Lower lobe of right lung (tissue), 2 donors: Measurements from ENCODE around the gene ZFHX3. TPM values are rescaled to one million over a fixed set of nuclear protein-coding genes. Genes with fewer than 3 reads are reported as not detected.
A peak's percentile ranks its signal among the peaks of the same experiment; 100 is the strongest.

Experiments
- ATAC-seq, 2 donors: fragments of 200-7000 bp; cut with Tn5 transposase; one replicate each; pipeline ENCODE4 v1.9.1; 2020 to 2022; ENCODE audit warnings: mild to moderate bottlenecking in 2 of 2, moderate library complexity in 2 of 2
- DNase-seq: peaks from one replicate; pipeline ENCODE4 v3.0.0-alpha.2; 2020
- H3K27ac ChIP-seq: fragments of 200-600 bp; one replicate; pipeline ENCODE4 v1.8.0; 2022
- H3K27me3 ChIP-seq: fragments of 200-600 bp; one replicate; pipeline ENCODE4 v1.8.0; 2022; ENCODE audit warnings: low read depth
- H3K36me3 ChIP-seq: fragments of 200-600 bp; one replicate; pipeline ENCODE4 v1.8.0; 2022; ENCODE audit warnings: mild to moderate bottlenecking
- H3K4me1 ChIP-seq: fragments of 200-600 bp; one replicate; pipeline ENCODE4 v1.8.0; 2022
- H3K4me3 ChIP-seq: fragments of 200-600 bp; one replicate; pipeline ENCODE4 v1.8.0; 2022; ENCODE audit warnings: mild to moderate bottlenecking
- H3K9me3 ChIP-seq: fragments of 200-600 bp; one replicate; pipeline ENCODE4 v1.8.0; 2022
- intact Hi-C: fragments of 100-400 bp; cut with DNase I; formaldehyde crosslinking; loops from one replicate; pipeline ENCODE4 v1.11.0; 2022
- total RNA-seq: library from RNA; stranded (reverse); fragmentation: NEBNext Ultra II Directional; extraction: Animal tissue kit (Norgen Biotek cat#: 25700); gene quantifications from one replicate; pipeline ENCODE4 v1.2.1, GENCODE V29; 2021
- TF ChIP-seq, protein P1 (sequence below): fragments of 200-600 bp; IDR thresholded peaks from one replicate; pipeline ENCODE4 v1.8.0; 2022; ENCODE audit warnings: antibody characterized with exemption, mild to moderate bottlenecking
- donor health status: DM: no; HTN: yes; CAD: no; lungs with severe emphysema.

The ZFHX3 gene
- total RNA-seq, 1 donor from 2014 or later: 29.3 TPM

DNA sequence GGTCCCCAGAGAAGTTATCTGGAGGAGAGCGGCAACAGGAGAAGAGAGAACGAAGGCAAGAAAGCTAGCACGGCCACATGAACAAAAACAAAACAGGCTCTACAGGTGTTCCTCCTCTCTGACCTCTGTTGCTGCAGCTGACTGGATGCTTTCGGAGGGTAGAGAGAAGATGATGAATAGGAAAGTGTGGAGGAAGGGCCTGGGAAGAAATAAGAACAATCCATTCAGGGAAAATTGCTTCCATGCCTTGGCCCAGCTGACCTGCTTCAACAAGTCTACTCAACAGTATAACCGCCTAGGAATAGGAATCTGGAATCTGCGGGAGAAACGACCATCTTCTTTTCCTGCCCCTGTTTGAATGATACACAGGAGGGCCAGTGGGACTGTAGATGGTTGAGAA lies 258.5 kb downstream of the ZFHX3 start:
- Histone ChIP-seq H3K36me3 (peaks cover 10% of the 10 kb centered on the region), H3K27ac (no peak overlapping the region), H3K4me3 (no peak overlapping the region), H3K27me3 (no peaks in the 10 kb centered on the region), H3K4me1 (peaks cover 5% of the 10 kb centered on the region), H3K9me3 (no peaks in the 10 kb centered on the region)
- ATAC-seq (no peak), DNase-seq (no peak)
- intact Hi-C loops: no loop called here
- TF ChIP-seq, protein P1, sequence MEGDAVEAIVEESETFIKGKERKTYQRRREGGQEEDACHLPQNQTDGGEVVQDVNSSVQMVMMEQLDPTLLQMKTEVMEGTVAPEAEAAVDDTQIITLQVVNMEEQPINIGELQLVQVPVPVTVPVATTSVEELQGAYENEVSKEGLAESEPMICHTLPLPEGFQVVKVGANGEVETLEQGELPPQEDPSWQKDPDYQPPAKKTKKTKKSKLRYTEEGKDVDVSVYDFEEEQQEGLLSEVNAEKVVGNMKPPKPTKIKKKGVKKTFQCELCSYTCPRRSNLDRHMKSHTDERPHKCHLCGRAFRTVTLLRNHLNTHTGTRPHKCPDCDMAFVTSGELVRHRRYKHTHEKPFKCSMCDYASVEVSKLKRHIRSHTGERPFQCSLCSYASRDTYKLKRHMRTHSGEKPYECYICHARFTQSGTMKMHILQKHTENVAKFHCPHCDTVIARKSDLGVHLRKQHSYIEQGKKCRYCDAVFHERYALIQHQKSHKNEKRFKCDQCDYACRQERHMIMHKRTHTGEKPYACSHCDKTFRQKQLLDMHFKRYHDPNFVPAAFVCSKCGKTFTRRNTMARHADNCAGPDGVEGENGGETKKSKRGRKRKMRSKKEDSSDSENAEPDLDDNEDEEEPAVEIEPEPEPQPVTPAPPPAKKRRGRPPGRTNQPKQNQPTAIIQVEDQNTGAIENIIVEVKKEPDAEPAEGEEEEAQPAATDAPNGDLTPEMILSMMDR: no peak

- DNase-seq: peak; percentile 49
These were observed 259.6 kb downstream of the ZFHX3 start for GRCh38 chr16:72788269-72788809.

DNA sequence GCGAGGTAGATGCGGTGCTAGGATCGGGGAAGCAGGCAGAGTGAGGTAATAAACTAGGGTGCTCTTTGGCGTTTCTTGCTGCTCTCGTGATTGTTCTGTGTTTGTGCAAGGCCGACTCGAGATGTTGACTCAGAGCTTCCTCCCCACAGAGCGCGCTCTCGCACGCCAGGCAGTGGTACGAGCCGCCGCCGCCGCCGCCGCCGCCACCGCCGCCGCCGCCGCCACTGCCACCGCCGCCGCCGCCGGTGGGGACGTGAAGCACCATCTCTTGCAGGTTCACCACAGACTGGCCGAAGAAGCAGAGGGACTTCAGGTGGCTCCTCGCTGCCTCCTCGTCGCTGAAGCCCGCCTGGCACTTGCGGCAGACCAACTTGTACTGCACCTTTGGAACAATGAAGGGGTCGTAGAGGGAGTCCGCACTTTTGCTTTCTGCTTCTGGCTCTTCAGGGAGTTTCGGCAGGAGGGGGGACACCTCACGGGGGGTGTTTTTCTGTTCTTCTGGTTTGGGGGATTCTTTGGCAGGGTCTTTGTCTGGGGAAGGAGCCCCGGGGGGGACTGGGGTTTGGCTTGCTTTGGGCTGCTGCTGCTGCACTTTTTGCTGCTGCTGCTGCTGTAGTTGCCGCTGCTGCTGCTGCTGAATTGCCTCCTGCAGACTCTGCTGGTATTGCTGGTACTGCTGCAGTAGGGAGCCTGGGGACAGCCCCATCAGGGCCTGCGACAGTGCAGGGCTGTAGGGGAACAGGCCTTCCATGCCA lies 260.2 kb downstream of the ZFHX3 start:
- Histone ChIP-seq H3K4me1 (peaks cover 5% of the 10 kb centered on the region), H3K27ac (peak overlapping the region; percentile 54), H3K36me3 (no peaks in the 10 kb centered on the region), H3K27me3 (no peaks in the 10 kb centered on the region), H3K9me3 (no peaks in the 10 kb centered on the region), H3K4me3 (peak overlapping the region; percentile 47)
- DNase-seq: peak; percentile 81
- TF ChIP-seq, protein P1: no peak
- intact Hi-C loops: no loop called here
- ATAC-seq: peak; percentile 91 to 93

More at GRCh38 chr16:72788269-72788809, 259.6 kb downstream of the ZFHX3 start:
- Histone ChIP-seq H3K9me3 (no peaks in the 10 kb centered on the region), H3K36me3 (no peaks in the 10 kb centered on the region), H3K4me3 (peak overlapping the region; percentile 47), H3K27ac (no peak overlapping the region), H3K27me3 (no peaks in the 10 kb centered on the region), H3K4me1 (peaks cover 5% of the 10 kb centered on the region)
- TF ChIP-seq, protein P1: no peak
- intact Hi-C loops: no loop called here
- peak in 1 of 2 donors; percentile 5 for ATAC-seq

DNA sequence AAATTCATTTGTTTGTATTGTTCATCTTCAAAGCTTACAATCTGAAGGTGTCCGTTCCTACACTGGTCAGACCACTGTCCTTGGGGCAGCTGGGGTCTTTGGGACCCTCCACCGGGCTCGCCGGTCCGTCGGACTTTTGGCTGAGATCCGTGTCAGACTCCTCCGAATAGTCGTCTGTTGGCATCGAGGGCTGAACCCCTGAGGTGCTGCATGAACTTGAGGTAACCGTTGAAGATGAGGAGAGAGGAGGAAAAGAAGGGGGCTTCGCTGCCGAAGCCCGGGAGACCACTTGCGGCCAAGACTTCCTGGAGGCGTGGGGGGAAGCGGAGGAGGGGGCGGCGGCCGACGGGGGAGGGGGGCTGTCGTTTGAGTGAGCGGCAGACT lies 260.8 kb downstream of the ZFHX3 start:
- no peaks in the 10 kb centered on the region for H3K9me3 ChIP-seq
- H3K27ac ChIP-seq: peak overlapping the region; percentile 54
- H3K36me3 ChIP-seq: no peaks in the 10 kb centered on the region
- peaks cover 5% of the 10 kb centered on the region for H3K4me1 ChIP-seq
- peak overlapping the region; percentile 47 for H3K4me3 ChIP-seq
- TF ChIP-seq, protein P1: no peak
- no peaks in the 10 kb centered on the region for H3K27me3 ChIP-seq
- ATAC-seq (peak in 1 of 2 donors; percentile 14), DNase-seq (no peak)
- intact Hi-C loops: no loop called here

GRCh38 chr16:72786606-72787005 lies 261.3 kb downstream of the ZFHX3 start:
- DNase-seq: no peak
- TF ChIP-seq, protein P1: no peak
- Histone ChIP-seq H3K27me3 (no peaks in the 10 kb centered on the region), H3K36me3 (no peaks in the 10 kb centered on the region), H3K27ac (peak overlapping the region; percentile 54), H3K4me3 (no peak overlapping the region), H3K4me1 (peaks cover 5% of the 10 kb centered on the region), H3K9me3 (no peaks in the 10 kb centered on the region)
- ATAC-seq: no peak
- intact Hi-C loops: no loop called here
